PC-9 (cell line): ENCODE results near the gene PHF20. TPM values are rescaled to one million over a fixed set of nuclear protein-coding genes. Genes with fewer than 3 reads are reported as not detected.

Experiments
- BruUV-seq: library from RNA; stranded (reverse); fragments of 400-500 nt; replicated peaks from 2 replicates; lab custom pipeline; 2021; lab: Mats Ljungman, UMichigan
- CTCF ChIA-PET: fragments of 300-600 bp; sonication (Branson Sonifier 250); formaldehyde crosslinking; loops from one replicate; lab custom pipeline; 2022; ENCODE audit warnings: antibody characterized with exemption; lab: Charles Lee
- POLR2A ChIA-PET: fragments of 300-600 bp; sonication (Branson Sonifier 250); formaldehyde crosslinking; loops from one replicate; lab custom pipeline; 2022; ENCODE audit warnings: antibody characterized with exemption; ENCODE audit not compliant: unreplicated experiment; lab: Charles Lee
- DNase-seq, 2 experiments: peaks; one replicate each; pipeline versions ENCODE4 v3.0.0 to v3.0.0-alpha.2; 2015 to 2022; ENCODE audit warnings: mixed read lengths in 1 of 2
- H2AFZ ChIP-seq: fragments of 200-600 bp; sonication (generic); 2 replicates; pipeline ENCODE4 v1.8.1; 2017; ENCODE audit warnings: antibody characterized with exemption
- H3F3A ChIP-seq: fragments of 200-600 bp; sonication (generic); 2 replicates; pipeline ENCODE4 v1.8.1; 2017; ENCODE audit warnings: antibody characterized with exemption, mild to moderate bottlenecking, low read depth; ENCODE audit not compliant: insufficient read depth
- H3K27ac ChIP-seq: fragments of 200-600 bp; sonication (generic); 2 replicates; pipeline ENCODE4 v1.6.1; 2016; ENCODE audit warnings: mixed run types
- H3K27me3 ChIP-seq: fragments of 200-600 bp; sonication (generic); 2 replicates; pipeline ENCODE4 v1.6.1; 2016; ENCODE audit warnings: low read depth, mixed run types; ENCODE audit not compliant: insufficient read depth
- H3K36me3 ChIP-seq: fragments of 200-600 bp; sonication (generic); 2 replicates; pipeline ENCODE4 v1.6.1; 2016; ENCODE audit warnings: low read depth, mixed run types
- H3K4me1 ChIP-seq: fragments of 200-600 bp; sonication (generic); replicated peaks from 2 replicates; pipeline ENCODE4 v1.6.1; 2016; ENCODE audit warnings: mixed run types; ENCODE audit not compliant: insufficient read depth
- H3K4me2 ChIP-seq: fragments of 200-600 bp; sonication (generic); 2 replicates; pipeline ENCODE4 v1.6.1; 2017; ENCODE audit warnings: mixed run types
- H3K4me3 ChIP-seq: fragments of 200-600 bp; sonication (generic); 2 replicates; pipeline ENCODE4 v1.6.1; 2016; ENCODE audit warnings: mixed run types
- H3K79me2 ChIP-seq: fragments of 200-600 bp; sonication (generic); 2 replicates; pipeline ENCODE4 v1.6.1; 2017; ENCODE audit warnings: low read depth, mixed run types
- H3K9me2 ChIP-seq: fragments of 200-600 bp; sonication (generic); 2 replicates; pipeline ENCODE4 v1.8.1; 2017; ENCODE audit warnings: mild to moderate bottlenecking; ENCODE audit not compliant: insufficient read depth
- H3K9me3 ChIP-seq: fragments of 200-600 bp; sonication (generic); 2 replicates; pipeline ENCODE4 v1.8.1; 2016; ENCODE audit warnings: low read depth; ENCODE audit not compliant: insufficient read depth
- H4K20me1 ChIP-seq: fragments of 200-600 bp; sonication (generic); 2 replicates; pipeline ENCODE4 v1.8.1; 2017; ENCODE audit not compliant: insufficient read depth
- EZH2 ChIP-seq: fragments of 200-600 bp; sonication (generic); IDR thresholded peaks from 2 replicates; pipeline ENCODE4 v1.8.0; 2017; ENCODE audit warnings: antibody characterized with exemption, low read depth
- intact Hi-C: fragments of 100-400 bp; cut with micrococcal nuclease; formaldehyde crosslinking; loops from one replicate; pipeline ENCODE4 v1.10.0; 2022; ENCODE audit not compliant: unreplicated experiment
- total RNA-seq: library from RNA; stranded (reverse); gene quantifications from 2 replicates; pipeline ENCODE4 v1.2.3, GENCODE V29; 2021
- TF ChIP-seq, protein P1 (sequence below): fragments of 200-600 bp; sonication (generic); conservative IDR thresholded peaks from 2 replicates; pipeline ENCODE4 v1.6.1; 2017; ENCODE audit warnings: mixed run types, antibody characterized with exemption, mild to moderate bottlenecking, moderate library complexity

The PHF20 gene
- total RNA-seq, 1 experiment from 2014 or later: 59.8 TPM

DNA sequence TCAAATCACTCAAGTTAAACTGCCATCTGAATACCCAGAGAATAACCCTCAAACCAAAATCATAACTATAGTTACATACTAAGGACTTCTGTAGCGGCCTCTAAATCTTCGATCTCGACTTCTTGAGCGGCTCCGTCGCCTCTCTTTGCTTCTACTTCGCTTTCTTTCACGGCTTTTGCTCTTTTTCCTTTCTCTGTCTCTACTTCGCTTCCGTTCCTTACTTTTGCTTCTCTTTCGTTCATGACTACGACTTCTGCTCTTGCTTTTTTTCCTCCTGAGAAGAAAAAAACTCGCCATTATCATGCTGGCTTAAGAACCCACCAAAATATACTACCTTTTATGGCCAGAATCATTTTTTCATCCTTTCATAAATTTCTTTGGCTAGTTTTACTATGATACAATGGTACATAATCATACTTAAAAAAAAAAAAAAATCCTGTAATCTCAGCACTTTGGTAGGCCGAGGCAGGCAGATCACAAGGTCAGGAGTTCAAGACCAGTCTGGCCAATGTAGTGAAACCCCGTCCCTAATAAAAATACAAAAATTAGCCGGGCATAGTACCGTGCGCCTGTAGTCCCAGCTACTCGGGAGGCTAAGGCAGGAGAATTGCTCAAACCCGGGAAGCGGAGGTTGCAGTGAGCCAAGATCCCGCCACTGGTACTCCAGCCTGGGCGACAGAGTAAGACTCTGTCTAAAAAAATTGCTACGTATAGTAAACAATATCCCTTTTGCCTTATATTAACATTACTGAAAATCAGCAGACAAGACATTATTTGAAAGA, 39.8 kb upstream of the PHF20 start:
- Histone ChIP-seq H3K4me2 (no peak overlapping the region), H3F3A (peaks cover 77% of the 10 kb centered on the region), H3K79me2 (peaks cover 97% of the 10 kb centered on the region), H2AFZ (no peak overlapping the region), H3K27ac (no peak overlapping the region), H3K4me3 (no peak overlapping the region), H3K9me3 (no peaks in the 10 kb centered on the region), H3K4me1 (peaks cover 22% of the 10 kb centered on the region; the same call in 1 of the 2 replicates), H3K36me3 (peaks cover 87% of the 10 kb centered on the region), H3K9me2 (no peaks in the 10 kb centered on the region), H3K27me3 (no peaks in the 10 kb centered on the region), H4K20me1 (peaks cover 98% of the 10 kb centered on the region)
- no peak for DNase-seq
- ChIA-PET POLR2A (interaction anchor here (0.8 kb wide), 1 partner anchor 10 kb away, joined by 4 read pairs; the partner anchor contains the start of gene RBM39), CTCF (no interaction called here)
- no peak for TF ChIP-seq EZH2
- TF ChIP-seq, protein P1, sequence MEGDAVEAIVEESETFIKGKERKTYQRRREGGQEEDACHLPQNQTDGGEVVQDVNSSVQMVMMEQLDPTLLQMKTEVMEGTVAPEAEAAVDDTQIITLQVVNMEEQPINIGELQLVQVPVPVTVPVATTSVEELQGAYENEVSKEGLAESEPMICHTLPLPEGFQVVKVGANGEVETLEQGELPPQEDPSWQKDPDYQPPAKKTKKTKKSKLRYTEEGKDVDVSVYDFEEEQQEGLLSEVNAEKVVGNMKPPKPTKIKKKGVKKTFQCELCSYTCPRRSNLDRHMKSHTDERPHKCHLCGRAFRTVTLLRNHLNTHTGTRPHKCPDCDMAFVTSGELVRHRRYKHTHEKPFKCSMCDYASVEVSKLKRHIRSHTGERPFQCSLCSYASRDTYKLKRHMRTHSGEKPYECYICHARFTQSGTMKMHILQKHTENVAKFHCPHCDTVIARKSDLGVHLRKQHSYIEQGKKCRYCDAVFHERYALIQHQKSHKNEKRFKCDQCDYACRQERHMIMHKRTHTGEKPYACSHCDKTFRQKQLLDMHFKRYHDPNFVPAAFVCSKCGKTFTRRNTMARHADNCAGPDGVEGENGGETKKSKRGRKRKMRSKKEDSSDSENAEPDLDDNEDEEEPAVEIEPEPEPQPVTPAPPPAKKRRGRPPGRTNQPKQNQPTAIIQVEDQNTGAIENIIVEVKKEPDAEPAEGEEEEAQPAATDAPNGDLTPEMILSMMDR: no peak
- intact Hi-C loops: loop anchor here (1.0 kb wide), 1 partner anchor 7 kb away; no protein-coding TSS in a partner anchor
- no TSS peak for BruUV-seq

DNA sequence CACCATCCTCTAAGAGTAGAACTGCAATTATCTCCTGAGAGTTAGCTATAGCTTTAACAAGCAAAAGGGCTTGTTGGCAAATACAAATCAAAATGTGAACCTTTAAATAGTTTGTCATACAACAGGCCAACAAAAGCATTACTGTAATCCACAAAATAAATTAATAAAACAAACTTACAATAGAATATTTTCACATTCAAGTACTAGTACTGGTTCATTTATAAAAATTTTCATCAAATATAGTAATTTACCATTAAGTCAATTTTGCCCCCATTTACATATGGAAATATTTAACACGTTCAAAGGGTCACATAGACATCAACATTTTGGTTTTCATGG, 39.2 kb upstream of the PHF20 start:
- TF ChIP-seq, protein P1: no peak
- no peak for TF ChIP-seq EZH2
- Histone ChIP-seq H3K27ac (no peak overlapping the region), H3K4me3 (no peak overlapping the region), H3K27me3 (no peaks in the 10 kb centered on the region), H3K79me2 (peaks cover 97% of the 10 kb centered on the region), H4K20me1 (peaks cover 99% of the 10 kb centered on the region), H3F3A (peaks cover 77% of the 10 kb centered on the region), H3K4me2 (no peak overlapping the region), H2AFZ (no peak overlapping the region), H3K9me2 (no peaks in the 10 kb centered on the region), H3K4me1 (peaks cover 22% of the 10 kb centered on the region; the same call in 1 of the 2 replicates), H3K9me3 (no peaks in the 10 kb centered on the region), H3K36me3 (peaks cover 89% of the 10 kb centered on the region)
- CTCF ChIA-PET: no interaction called here
- no peak for DNase-seq
- intact Hi-C loops: no loop called here
- POLR2A ChIA-PET: interaction anchor here (0.8 kb wide), 1 partner anchor 10 kb away, joined by 4 read pairs; the partner anchor contains the start of gene RBM39
- BruUV-seq: no TSS peak

DNA sequence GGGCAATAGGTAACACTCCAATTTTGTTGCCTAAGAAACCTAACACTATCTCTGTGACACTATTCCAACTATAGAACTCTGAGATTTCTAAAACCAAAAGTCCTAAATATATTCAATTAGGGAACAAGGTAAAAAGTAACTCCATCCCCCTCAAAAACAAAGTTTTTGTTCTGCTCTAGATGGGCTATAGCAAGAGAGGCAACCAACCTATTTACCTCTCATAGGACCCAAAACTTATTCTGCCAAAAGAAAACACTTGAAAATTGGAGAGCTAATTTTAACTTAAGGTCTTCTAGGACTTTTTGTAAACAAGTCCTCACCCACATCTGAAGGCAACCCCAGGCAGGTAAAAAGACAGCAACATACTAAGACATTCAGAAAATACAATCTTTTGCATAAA, 37.4 kb upstream of the PHF20 start:
- Histone ChIP-seq H3K4me2 (no peak overlapping the region), H2AFZ (no peak overlapping the region), H3K9me2 (no peaks in the 10 kb centered on the region), H3K4me1 (peaks cover 32% of the 10 kb centered on the region), H3K36me3 (peaks cover 95% of the 10 kb centered on the region), H4K20me1 (peaks cover 100% of the 10 kb centered on the region), H3K9me3 (no peaks in the 10 kb centered on the region), H3K4me3 (no peak overlapping the region), H3K27ac (no peak overlapping the region), H3K27me3 (no peaks in the 10 kb centered on the region), H3K79me2 (peaks cover 100% of the 10 kb centered on the region), H3F3A (peaks cover 83% of the 10 kb centered on the region)
- no TSS peak for BruUV-seq
- ChIA-PET CTCF (no interaction called here), POLR2A (interaction anchor here (0.6 kb wide), 2 partner anchors 9 to 193 kb away, joined by 3 to 5 read pairs; no protein-coding TSS in a partner anchor)
- DNase-seq: no peak
- TF ChIP-seq EZH2: no peak
- TF ChIP-seq, protein P1: no peak
- intact Hi-C loops: no loop called here
